Measurements from ENCODE around the gene MED22. TPM values are rescaled to one million over a fixed set of nuclear protein-coding genes. Genes with fewer than 3 reads are reported as not detected.
A peak's percentile ranks its signal among the peaks of the same experiment; 100 is the strongest.

The MED22 gene
- total RNA-seq, 3 donors from 2014 or later (not counting 1 experiment from before 2014, with no cell fraction given), result 23.8 to 37.0 (median 28.1) TPM

GRCh38 chr9:133346021-133346785 is 1.7 kb downstream of the MED22 start:
- Mint-ChIP-seq H3K4me1 (peaks cover 50 to 54% of the 10 kb centered on the region in 2 donors), H3K4me3 (peak overlapping the region; percentile 85), H3K27me3 (ENCODE audit: low read depth in 2 of 2) (no peaks in the 10 kb centered on the region), H3K9me3 (no peaks in the 10 kb centered on the region), H3K36me3 (peaks cover 7% of the 10 kb centered on the region), H3K27ac (peak overlapping the region in 1 of 2 donors; percentile 94)
- no peak for DNase-seq
- 91% methylated on average over 15 of the region's 15 CpGs for WGBS (ENCODE audit: insufficient coverage)
- no peak for TF ChIP-seq CTCF (IDR thresholded peaks at IDR 0.05)
- H3K4me1 ChIP-seq (ENCODE audit: control insufficient read depth, insufficient read depth, low read length), result peaks cover 53% of the 10 kb centered on the region
- H3K36me3 ChIP-seq (ENCODE audit: control insufficient read depth, insufficient read depth, low read length), result peaks cover 40% of the 10 kb centered on the region
- no peak overlapping the region for H3K4me3 ChIP-seq (ENCODE audit: low read length)
- no peak for ATAC-seq
- no peaks in the 10 kb centered on the region for H3K27me3 ChIP-seq (ENCODE audit: control insufficient read depth, insufficient read depth, low read length)
- H3K27ac ChIP-seq (ENCODE audit: low read length), result no peak overlapping the region
- H3K9me3 ChIP-seq (ENCODE audit: control insufficient read depth, insufficient read depth, low read length), result no peaks in the 10 kb centered on the region
- intact Hi-C loops (cut with micrococcal nuclease), result no loop called here

GRCh38 chr9:133345596-133345995 is 2.3 kb downstream of the MED22 start:
- Mint-ChIP-seq H3K36me3 (peaks cover 7% of the 10 kb centered on the region), H3K27ac (no peak overlapping the region), H3K27me3 (ENCODE audit: low read depth in 2 of 2) (no peaks in the 10 kb centered on the region), H3K4me3 (no peak overlapping the region), H3K4me1 (peaks cover 56 to 60% of the 10 kb centered on the region in 2 donors), H3K9me3 (no peaks in the 10 kb centered on the region)
- intact Hi-C loops (cut with micrococcal nuclease), result no loop called here
- no peak for DNase-seq
- no peak for TF ChIP-seq CTCF (IDR thresholded peaks at IDR 0.05)
- Histone ChIP-seq H3K27me3 (ENCODE audit: control insufficient read depth, insufficient read depth, low read length) (no peaks in the 10 kb centered on the region), H3K36me3 (ENCODE audit: control insufficient read depth, insufficient read depth, low read length) (peaks cover 35% of the 10 kb centered on the region), H3K4me1 (ENCODE audit: control insufficient read depth, insufficient read depth, low read length) (peaks cover 60% of the 10 kb centered on the region), H3K4me3 (ENCODE audit: low read length) (no peak overlapping the region), H3K9me3 (ENCODE audit: control insufficient read depth, insufficient read depth, low read length) (no peaks in the 10 kb centered on the region), H3K27ac (ENCODE audit: low read length) (no peak overlapping the region)
- WGBS (ENCODE audit: insufficient coverage), result 97% methylated on average over 6 of the region's 6 CpGs
- ATAC-seq, result no peak

- Histone ChIP-seq H3K9me3 (ENCODE audit: control insufficient read depth, insufficient read depth, low read length) (no peaks in the 10 kb centered on the region), H3K27ac (ENCODE audit: low read length) (no peak overlapping the region), H3K36me3 (ENCODE audit: control insufficient read depth, insufficient read depth, low read length) (peaks cover 29% of the 10 kb centered on the region), H3K4me1 (ENCODE audit: control insufficient read depth, insufficient read depth, low read length) (peaks cover 66% of the 10 kb centered on the region), H3K4me3 (ENCODE audit: low read length) (no peak overlapping the region), H3K27me3 (ENCODE audit: control insufficient read depth, insufficient read depth, low read length) (no peaks in the 10 kb centered on the region)
- Mint-ChIP-seq H3K9me3 (no peaks in the 10 kb centered on the region), H3K27ac (peak overlapping the region in 1 of 2 donors; percentile 46), H3K4me1 (peaks cover 60 to 64% of the 10 kb centered on the region in 2 donors), H3K4me3 (no peak overlapping the region), H3K27me3 (ENCODE audit: low read depth in 2 of 2) (no peaks in the 10 kb centered on the region), H3K36me3 (peaks cover 7% of the 10 kb centered on the region)
- 97% methylated on average over 12 of the region's 12 CpGs for WGBS (ENCODE audit: insufficient coverage)
- intact Hi-C loops (cut with micrococcal nuclease), result no loop called here
- ATAC-seq, result no peak
- no peak for DNase-seq
- no peak for TF ChIP-seq CTCF (IDR thresholded peaks at IDR 0.05)
These were observed 3.0 kb downstream of the MED22 start for GRCh38 chr9:133344979-133345378.

Measured in natural killer cell (primary cell).